Gastroesophageal sphincter (tissue), 3 donors: Measurements from ENCODE around the gene OLFML2A.

Experiments
- CTCF ChIP-seq, 4 experiments: fragments of 200-600 bp in 2 of 4; fragments of 450-650 bp in 2 of 4; sonication (generic) in 1 of 4; IDR thresholded peaks; one replicate each; pipeline ENCODE4 v1.5.1; 2017 to 2019; ENCODE audit warnings: antibody characterized with exemption in 4 of 4, mild to moderate bottlenecking in 2 of 4, moderate library complexity in 2 of 4
- EP300 ChIP-seq: sonication (generic); formaldehyde crosslinking; IDR thresholded peaks from one replicate; pipeline ENCODE4 v1.6.1; 2017; ENCODE audit warnings: antibody characterized with exemption, mild to moderate bottlenecking
- POLR2A ChIP-seq, 2 donors: fragments of 450-650 bp; IDR thresholded peaks; one replicate each; pipeline ENCODE4 v1.6.1; 2017; ENCODE audit warnings: antibody characterized with exemption in 2 of 2, mild to moderate bottlenecking in 2 of 2, moderate library complexity in 1 of 2
- POLR2AphosphoS5 ChIP-seq: sonication (generic); formaldehyde crosslinking; IDR thresholded peaks from one replicate; pipeline ENCODE4 v1.6.1; 2017; ENCODE audit warnings: antibody characterized with exemption

DNA sequence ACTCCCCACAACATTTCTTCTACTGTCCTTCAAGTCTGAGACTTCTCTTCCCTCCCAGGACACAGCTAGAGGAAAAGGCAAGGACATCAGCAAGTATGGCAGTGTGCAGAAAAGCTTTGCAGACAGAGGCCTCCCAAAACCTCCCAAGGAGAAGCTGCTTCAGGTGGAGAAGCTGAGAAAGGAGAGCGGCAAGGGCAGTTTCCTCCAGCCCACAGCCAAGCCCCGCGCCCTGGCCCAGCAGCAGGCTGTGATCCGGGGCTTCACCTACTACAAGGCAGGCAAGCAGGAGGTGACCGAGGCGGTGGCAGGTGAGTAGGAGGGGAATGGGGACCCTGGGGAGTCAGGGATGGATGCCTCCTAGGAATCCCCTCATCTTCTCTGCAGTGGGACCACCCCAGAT is 24.4 kb downstream of the OLFML2A start:
- TF ChIP-seq CTCF (IDR thresholded peaks at IDR 0.05) (no peak), POLR2A (IDR thresholded peaks at IDR 0.05) (no peak), POLR2AphosphoS5 (no peak), EP300 (no peak)
